K562 (cell line): ENCODE measurements around the gene ITGAX. TPM values are rescaled to one million over a fixed set of nuclear protein-coding genes. Genes with fewer than 3 reads are reported as not detected.

Experiments used
- ATAC-seq: fragments of 200-7000 bp; cut with Tn5 transposase; 3 replicates; pipeline ENCODE4 v1.9.1; 2020; ENCODE audit warnings: moderate library complexity
- BruUV-seq: library from RNA; stranded (reverse); fragments of 400-500 nt; replicated peaks from 2 replicates; lab custom pipeline; 2021; lab: Mats Ljungman, UMichigan
- CTCF ChIA-PET: fragments of 300-600 bp; formaldehyde crosslinking; extraction: SDS; loops from one replicate; lab custom pipeline; 2021; ENCODE audit warnings: low intra/inter-chr PET ratio; lab: Yijun Ruan, JAX
- POLR2A ChIA-PET: fragments of 300-600, 350-650 bp; sonication (Branson Sonifier 250); formaldehyde crosslinking; extraction: SDS; loops from one replicate; lab custom pipeline; 2021; ENCODE audit warnings: antibody characterized with exemption, inconsistent platforms; lab: Yijun Ruan, JAX
- DNase-seq, 4 experiments: peaks; one replicate each; pipeline versions ENCODE4 v3.0.0 to v3.0.0-alpha.2; 2011 to 2018; ENCODE audit warnings: low spot score in 3 of 4, mixed read lengths in 3 of 4; ENCODE audit errors: extremely low read depth in 1 of 4
- FAIRE-seq: peaks from 2 replicates; lab custom pipeline; 2011; peaks lifted over from hg19 to GRCh38; lab: Jason Lieb, UNC
- H2AFZ ChIP-seq: 2 replicates; pipeline ENCODE4 v1.6.0; 2011; ENCODE audit warnings: low read depth, low read length, control low read depth, inconsistent platforms
- H3K27ac ChIP-seq: fragments of 200-600 bp; 3 replicates; pipeline ENCODE4 v1.8.0; 2011; ENCODE audit warnings: low read depth, mild to moderate bottlenecking, control low read depth, inconsistent platforms, low read length, moderate library complexity, mixed read lengths; ENCODE audit errors: extremely low read depth
- H3K27me3 ChIP-seq, 2 experiments: fragments of 300-600 bp in 1 of 2; 2 replicates in 1 of 2; 3 replicates in 1 of 2; pipeline versions ENCODE4 v1.6.0 to v1.8.0; 2011; ENCODE audit warnings: inconsistent platforms in 2 of 2, low read length in 2 of 2, mild to moderate bottlenecking in 1 of 2, mixed read lengths in 1 of 2, moderate library complexity in 1 of 2; ENCODE audit not compliant: control insufficient read depth in 2 of 2, insufficient read depth in 2 of 2
- H3K36me3 ChIP-seq: fragments of 300-600 bp; 3 replicates; pipeline ENCODE4 v1.8.0; 2011; ENCODE audit warnings: mild to moderate bottlenecking, low read length, inconsistent platforms; ENCODE audit not compliant: control insufficient read depth, insufficient read depth
- H3K4me1 ChIP-seq, 2 experiments: fragments of 200-600 bp in 1 of 2; replicated peaks in 1 of 2; 2 replicates in 1 of 2; 3 replicates in 1 of 2; pipeline versions ENCODE4 v1.5.1 to v1.8.0; 2011; ENCODE audit warnings: inconsistent platforms in 2 of 2, low read length in 2 of 2, mild to moderate bottlenecking in 1 of 2, mixed read lengths in 1 of 2, moderate library complexity in 1 of 2; ENCODE audit not compliant: control insufficient read depth in 2 of 2, insufficient read depth in 2 of 2
- H3K4me2 ChIP-seq: 2 replicates; pipeline ENCODE4 v1.6.1; 2011; ENCODE audit warnings: low read length, control low read depth, inconsistent platforms, mixed read lengths; ENCODE audit not compliant: insufficient read depth
- H3K4me3 ChIP-seq: fragments of 200-600 bp; sonication (generic), shearing (Covaris generic); 2 replicates; pipeline ENCODE4 v1.5.1; 2016; ENCODE audit warnings: control low read depth, inconsistent platforms
- H3K79me2 ChIP-seq: fragments of 200-600 bp; 3 replicates; pipeline ENCODE4 v1.8.0; 2011; ENCODE audit warnings: low read length, inconsistent platforms; ENCODE audit not compliant: control insufficient read depth, insufficient read depth
- H3K9ac ChIP-seq, 2 experiments: 2 replicates each; pipeline versions ENCODE4 v1.6.0 to v1.6.1; 2011; ENCODE audit warnings: low read depth in 2 of 2, low read length in 2 of 2, control low read depth in 1 of 2, inconsistent platforms in 1 of 2, mild to moderate bottlenecking in 1 of 2, mixed read lengths in 1 of 2; ENCODE audit not compliant: insufficient read depth in 1 of 2
- H3K9me1 ChIP-seq: one replicate; pipeline ENCODE4 v1.6.0; 2011; ENCODE audit warnings: inconsistent platforms, mild to moderate bottlenecking, low read length, moderate library complexity; ENCODE audit not compliant: control insufficient read depth, insufficient read depth
- H3K9me3 ChIP-seq: replicated peaks from 2 replicates; pipeline ENCODE4 v1.5.1; 2011; ENCODE audit warnings: low read depth, low read length, inconsistent platforms; ENCODE audit not compliant: control insufficient read depth, insufficient read depth
- H4K20me1 ChIP-seq: replicated peaks from 2 replicates; pipeline ENCODE4 v1.6.1; 2011; ENCODE audit warnings: low read length, inconsistent platforms, mixed read lengths; ENCODE audit not compliant: control insufficient read depth, insufficient read depth
- BCOR ChIP-seq: fragments of 450-650 bp; IDR thresholded peaks from 2 replicates; pipeline ENCODE4 v1.6.1; 2016
- DACH1 ChIP-seq: fragments of 450-650 bp; IDR thresholded peaks from 2 replicates; pipeline ENCODE4 v1.6.1; 2018; ENCODE audit not compliant: partially characterized antibody
- ELF1 ChIP-seq: fragments of 200-800 bp; sonication (Bioruptor generic); IDR thresholded peaks from 2 replicates; pipeline ENCODE4 v1.6.1; 2016; ENCODE audit warnings: missing genetic modification characterization, missing compliant biosample characterization
- GATA2 ChIP-seq: sonication (generic); formaldehyde crosslinking; IDR thresholded peaks from 2 replicates; pipeline ENCODE4 v1.4.0; 2020; ENCODE audit warnings: mild to moderate bottlenecking, missing genetic modification reagents
- GATAD2B ChIP-seq: fragments of 450-650 bp; IDR thresholded peaks from 2 replicates; pipeline ENCODE4 v1.6.1; 2017; ENCODE audit warnings: mild to moderate bottlenecking, borderline replicate concordance
- HDAC1 ChIP-seq, 2 experiments: fragments of 450-650 bp; IDR thresholded peaks; 2 replicates each; pipeline ENCODE4 v1.6.1; 2016 to 2017; ENCODE audit warnings: inconsistent platforms in 1 of 2, mild to moderate bottlenecking in 1 of 2, moderate library complexity in 1 of 2
- HDAC2 ChIP-seq: fragments of 450-650 bp; IDR thresholded peaks from 2 replicates; pipeline ENCODE4 v1.6.1; 2016; ENCODE audit warnings: mild to moderate bottlenecking
- HEY1 ChIP-seq: fragments of 250-450 bp; sonication (Bioruptor Pico); IDR thresholded peaks from 2 replicates; pipeline ENCODE4 v1.5.0; 2020; ENCODE audit warnings: mild to moderate bottlenecking, moderate library complexity, borderline replicate concordance
- MAZ ChIP-seq, 2 experiments: fragments of 450-650 bp in 1 of 2; sonication (generic) in 1 of 2; formaldehyde crosslinking; IDR thresholded peaks in 1 of 2; conservative IDR thresholded peaks in 1 of 2; 2 replicates each; pipeline versions ENCODE4 v1.4.0 to v1.5.0; 2020; ENCODE audit warnings: mild to moderate bottlenecking in 1 of 2, missing genetic modification reagents in 1 of 2
- MTA1 ChIP-seq: fragments of 450-650 bp; IDR thresholded peaks from 2 replicates; pipeline ENCODE4 v1.6.1; 2017; ENCODE audit warnings: borderline replicate concordance
- POLR2A ChIP-seq: fragments of 450-650 bp; conservative IDR thresholded peaks from 2 replicates; pipeline ENCODE4 v1.6.1; 2016
- RNF219 ChIP-seq: fragments of 250-450 bp; sonication (Bioruptor Pico); IDR thresholded peaks from 2 replicates; pipeline ENCODE4 v1.5.0; 2022; ENCODE audit warnings: mild to moderate bottlenecking
- ZBTB2 ChIP-seq: fragments of 450-650 bp; IDR thresholded peaks from 2 replicates; pipeline ENCODE4 v1.6.1; 2016; ENCODE audit warnings: antibody characterized with exemption
- ZEB2 ChIP-seq: fragments of 450-650 bp; IDR thresholded peaks from 2 replicates; pipeline ENCODE4 v1.6.1; 2016
- WGBS: fragments of 100-300 bp; shearing (Covaris generic); methylation state at CpG from one replicate; pipeline ENCODE4 v1.1.6; 2016; ENCODE audit warnings: low coverage, mixed read lengths; ENCODE audit not compliant: insufficient coverage; ENCODE audit errors: missing lambda C conversion rate; 5-methylcytosine and 5-hydroxymethylcytosine counted together
- in situ Hi-C: fragments of 300-500 bp; cut with MboI; formaldehyde crosslinking; loops from 4 replicates; pipeline ENCODE4 v1.15.0; 2018; ENCODE audit warnings: inconsistent platforms, mixed read lengths
- intact Hi-C: fragments of 100-400 bp; cut with micrococcal nuclease; formaldehyde crosslinking; loops from 2 replicates; pipeline ENCODE4 v1.14.2; 2022
- polyA plus RNA-seq, 8 experiments: library from polyadenylated mRNA; depleted of rRNA in 4 of 8; stranded (reverse) in 5 of 8; unstranded in 3 of 8; fragments of >200 nt; fragmentation: Nextera tagmentation in 2 of 8; fragmentation: Illumina TruSeq in 1 of 8; extraction: Ambion mirVana in 2 of 8; extraction: Trizol in 1 of 8; gene quantifications; 2 replicates each; pipeline versions ENCODE4 v1.2.1 to v1.2.3, GENCODE V29; 2011 to 2014; ENCODE audit warnings: inconsistent platforms in 1 of 8, missing spikeins in 1 of 8
- total RNA-seq, 7 experiments: library from RNA; depleted of rRNA in 6 of 7; stranded (reverse); fragments of >200 nt in 6 of 7; fragmentation: Illumina TruSeq in 2 of 7; extraction: Trizol in 2 of 7; gene quantifications; 2 replicates each; pipeline versions ENCODE4 v1.2.1 to v1.2.3, GENCODE V29; 2011 to 2021; ENCODE audit warnings: low replicate concordance in 1 of 7
- TF ChIP-seq, protein P1 (sequence below): fragments of 450-650 bp; IDR thresholded peaks from 2 replicates; pipeline ENCODE4 v1.6.1; 2016; ENCODE audit warnings: missing biosample characterization, missing genetic modification characterization
- TF ChIP-seq, protein P2 (sequence below): fragments of 250-450 bp; sonication (Bioruptor Pico); IDR thresholded peaks from 2 replicates; pipeline ENCODE4 v1.5.0; 2020; ENCODE audit warnings: mild to moderate bottlenecking

ITGAX gene
- total and polyA plus RNA-seq, 9 of the 15 experiments (the other 6 are each of a cell fraction or from before 2014, with no cell fraction given), result 0.03 to 0.58 (median 0.14) TPM

DNA sequence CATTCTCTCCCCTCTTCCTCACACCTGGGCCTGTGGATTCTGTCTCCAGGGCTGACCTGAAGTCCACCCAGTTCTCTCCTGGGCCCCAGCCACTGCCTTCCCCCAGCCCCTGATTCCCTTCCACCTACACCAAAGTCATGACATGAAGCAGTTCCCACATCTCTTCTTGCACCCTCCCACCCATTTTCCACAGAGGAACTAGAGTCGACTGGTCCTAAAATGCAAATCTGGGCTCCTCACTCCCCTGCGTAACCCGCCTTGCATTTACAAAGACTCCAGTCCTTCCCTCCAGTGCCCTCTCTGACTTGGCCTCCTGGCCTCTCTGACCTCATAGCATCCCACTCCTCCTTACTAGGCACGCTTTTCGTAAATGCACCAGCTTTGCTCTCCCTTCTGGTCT lies 58.4 kb downstream of the ITGAX start (continued):
- TF ChIP-seq HEY1, result no peak

GRCh38 chr16:31413943-31414342 lies 59.0 kb downstream of the ITGAX start:
- Histone ChIP-seq H3K9me3 (no peaks in the 10 kb centered on the region), H3K4me3 (no peak overlapping the region), H3K9ac (no peak overlapping the region), H3K9me1 (no peaks in the 10 kb centered on the region), H3K4me2 (no peak overlapping the region), H3K27ac (no peak overlapping the region), H3K27me3 (peaks cover 10 to 57% of the 10 kb centered on the region in 2 experiments; a peak in 3 of 5 replicates), H3K4me1 (peaks cover 0 to 9% of the 10 kb centered on the region in 2 experiments; a peak in 2 of 5 replicates), H2AFZ (no peak overlapping the region), H3K79me2 (no peaks in the 10 kb centered on the region), H3K36me3 (no peaks in the 10 kb centered on the region), H4K20me1 (no peaks in the 10 kb centered on the region)
- 0% methylated on average over 4 of the region's 4 CpGs for WGBS
- POLR2A ChIA-PET, result no interaction called here
- CTCF ChIA-PET, result no interaction called here
- intact Hi-C loops (no loop called here), in situ Hi-C loops (no loop called here)
- ATAC-seq (no peak), DNase-seq (no peak), FAIRE-seq (no peak)
- BruUV-seq, result no TSS peak
- TF ChIP-seq, protein P1, sequence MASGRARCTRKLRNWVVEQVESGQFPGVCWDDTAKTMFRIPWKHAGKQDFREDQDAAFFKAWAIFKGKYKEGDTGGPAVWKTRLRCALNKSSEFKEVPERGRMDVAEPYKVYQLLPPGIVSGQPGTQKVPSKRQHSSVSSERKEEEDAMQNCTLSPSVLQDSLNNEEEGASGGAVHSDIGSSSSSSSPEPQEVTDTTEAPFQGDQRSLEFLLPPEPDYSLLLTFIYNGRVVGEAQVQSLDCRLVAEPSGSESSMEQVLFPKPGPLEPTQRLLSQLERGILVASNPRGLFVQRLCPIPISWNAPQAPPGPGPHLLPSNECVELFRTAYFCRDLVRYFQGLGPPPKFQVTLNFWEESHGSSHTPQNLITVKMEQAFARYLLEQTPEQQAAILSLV (tag), result no peak
- TF ChIP-seq GATAD2B (peak; percentile 81), DACH1 (peak; percentile 83), MAZ (CRISPR knock-in tag; conservative IDR thresholded peaks at IDR 0.05 in 1 of 2, IDR thresholded peaks at IDR 0.05 in 1 of 2) (no peak), RNF219 (CRISPR knock-in tag) (no peak), POLR2A (no peak), GATA2 (CRISPR knock-in tag) (peak; percentile 58), MTA1 (peak; percentile 89), ELF1 (tag) (no peak), BCOR (peak; percentile 36; the same call in 1 of the 2 replicates), HDAC2 (0 out of 2 replicates have a peak, but pooled peaks have one; percentile 42), ZBTB2 (peak; percentile 81), HDAC1 (IDR thresholded peaks at IDR 0.05) (0 out of 4 replicates have a peak, but pooled peaks of 1 of the 2 experiments have one; percentile 18), ZEB2 (0 out of 2 replicates have a peak, but pooled peaks have one; percentile 21)
- TF ChIP-seq, protein P2, sequence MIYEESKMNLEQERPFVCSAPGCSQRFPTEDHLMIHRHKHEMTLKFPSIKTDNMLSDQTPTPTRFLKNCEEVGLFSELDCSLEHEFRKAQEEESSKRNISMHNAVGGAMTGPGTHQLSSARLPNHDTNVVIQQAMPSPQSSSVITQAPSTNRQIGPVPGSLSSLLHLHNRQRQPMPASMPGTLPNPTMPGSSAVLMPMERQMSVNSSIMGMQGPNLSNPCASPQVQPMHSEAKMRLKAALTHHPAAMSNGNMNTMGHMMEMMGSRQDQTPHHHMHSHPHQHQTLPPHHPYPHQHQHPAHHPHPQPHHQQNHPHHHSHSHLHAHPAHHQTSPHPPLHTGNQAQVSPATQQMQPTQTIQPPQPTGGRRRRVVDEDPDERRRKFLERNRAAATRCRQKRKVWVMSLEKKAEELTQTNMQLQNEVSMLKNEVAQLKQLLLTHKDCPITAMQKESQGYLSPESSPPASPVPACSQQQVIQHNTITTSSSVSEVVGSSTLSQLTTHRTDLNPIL, result no peak
